K562 (cell line): Measurements from ENCODE around the gene VPS11.
"Not testable (repeated sequence)": the region's sequence is repeated elsewhere in the genome, so short reads cannot be mapped to it uniquely, and the experiment has no call there.

ENCODE experiments used
- CTCF ChIP-seq, 3 experiments: IDR thresholded peaks in 2 of 3; conservative IDR thresholded peaks in 1 of 3; 2 replicates each; pipeline ENCODE4 v1.5.1; 2011 to 2012; ENCODE audit warnings: low read length in 3 of 3, mild to moderate bottlenecking in 3 of 3, control low read depth in 2 of 3, improper control_type of control experiment in 1 of 3, inconsistent platforms in 1 of 3, low read depth in 1 of 3, mixed read lengths in 1 of 3, moderate library complexity in 1 of 3; ENCODE audit not compliant: insufficient read depth in 2 of 3
- EZH2 ChIP-seq: IDR thresholded peaks from 2 replicates; pipeline ENCODE4 v1.6.1; 2012; ENCODE audit warnings: low read depth, mild to moderate bottlenecking, inconsistent platforms, low read length, borderline replicate concordance
- SIRT6 ChIP-seq: IDR thresholded peaks from one replicate; pipeline ENCODE4 v1.6.1; 2012; ENCODE audit warnings: low read depth, mild to moderate bottlenecking, control low read depth, inconsistent platforms, low read length, moderate library complexity

- not testable (repeated sequence) for TF ChIP-seq EZH2; SIRT6; CTCF (IDR thresholded peaks at IDR 0.05 in 2 of 3, conservative IDR thresholded peaks at IDR 0.05 in 1 of 3; ENCODE audit: insufficient read depth in 2 of 3, low read depth in 1 of 3, low read length in 3 of 3)
Observed at GRCh38 chr11:119033421-119033820, 34.2 kb upstream of the VPS11 start.
